Astrocyte of the spinal cord (primary cell): ENCODE data around the gene NARS2.

Experiments
- DNase-seq: peaks from one replicate; pipeline ENCODE4 v3.0.0; 2011; ENCODE audit warnings: low read depth, low spot score
- H3K4me3 ChIP-seq: 2 replicates; pipeline ENCODE4 v1.5.1; 2011; ENCODE audit warnings: low read depth, mild to moderate bottlenecking, low read length, moderate library complexity
- CTCF ChIP-seq: IDR thresholded peaks from 2 replicates; pipeline ENCODE4 v1.5.1; 2012; ENCODE audit warnings: low read depth, mild to moderate bottlenecking, low read length, inconsistent platforms
- in situ Hi-C: cut with HindIII; loops from 2 replicates; pipeline ENCODE4 v1.10.0; 2017; ENCODE audit warnings: low sequenced_read_pairs

Gene NARS2

GRCh38 chr11:78547931-78548705, 26.5 kb downstream of the NARS2 start:
- TF ChIP-seq CTCF = no peak
- DNase-seq = no peak
- in situ Hi-C loops = no loop called here
- H3K4me3 ChIP-seq = no peak overlapping the region

- peak; percentile 9 for DNase-seq
- TF ChIP-seq CTCF = no peak
- in situ Hi-C loops = no loop called here
- no peak overlapping the region for H3K4me3 ChIP-seq
Observed at GRCh38 chr11:78542007-78542406, 32.7 kb downstream of the NARS2 start.

GRCh38 chr11:78541537-78541936, 33.1 kb downstream of the NARS2 start:
- in situ Hi-C loops = no loop called here
- no peak overlapping the region for H3K4me3 ChIP-seq
- no peak for TF ChIP-seq CTCF
- DNase-seq = no peak

- no peak for TF ChIP-seq CTCF
Observed at GRCh38 chr11:78540256-78540655, 34.4 kb downstream of the NARS2 start.

GRCh38 chr11:78539506-78539905, 35.2 kb downstream of the NARS2 start:
- TF ChIP-seq CTCF = no peak
- in situ Hi-C loops = no loop called here
- DNase-seq = no peak
- H3K4me3 ChIP-seq = no peak overlapping the region

More at GRCh38 chr11:78540256-78540655, 34.4 kb downstream of the NARS2 start:
- DNase-seq = no peak
- in situ Hi-C loops = no loop called here
- no peak overlapping the region for H3K4me3 ChIP-seq

GRCh38 chr11:78536933-78537332, 37.7 kb downstream of the NARS2 start:
- no peak for TF ChIP-seq CTCF
- in situ Hi-C loops = no loop called here
- no peak for DNase-seq
- H3K4me3 ChIP-seq = no peak overlapping the region

- TF ChIP-seq CTCF = no peak
Observed at GRCh38 chr11:78535920-78536319, 38.7 kb downstream of the NARS2 start.

More at GRCh38 chr11:78535920-78536319, 38.7 kb downstream of the NARS2 start:
- DNase-seq = no peak
- no peak overlapping the region for H3K4me3 ChIP-seq
- in situ Hi-C loops = no loop called here
